AG08396 (cell line): ENCODE results near the gene SFSWAP.
A peak's percentile ranks its signal among the peaks of the same experiment; 100 is the strongest.
"Not testable (repeated sequence)": the region's sequence is repeated elsewhere in the genome, so short reads cannot be mapped to it uniquely, and the experiment has no call there.

Experiments used
- DNase-seq: peaks from one replicate; pipeline ENCODE4 v3.0.0; 2012; ENCODE audit warnings: low spot score, mixed read lengths

Gene SFSWAP

DNA sequence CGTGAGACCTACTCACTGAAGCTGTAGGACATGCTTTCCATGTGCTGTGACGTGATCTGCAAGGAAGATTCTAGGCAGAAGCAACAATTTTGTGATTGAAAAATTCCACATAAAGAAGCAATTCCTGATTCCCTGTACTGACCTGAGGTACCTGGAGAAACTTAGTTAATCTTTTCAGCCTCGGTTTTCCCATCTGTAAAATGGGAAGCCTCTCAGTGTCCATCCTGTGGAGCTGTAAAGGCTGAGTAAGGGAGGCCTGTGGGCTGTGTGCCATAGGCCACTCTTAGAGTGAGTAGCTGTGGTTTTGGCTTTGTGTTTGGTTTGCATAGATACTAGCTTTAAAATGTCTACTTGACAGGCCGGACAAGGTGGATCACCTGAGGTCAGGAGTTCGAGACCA, 50.7 kb downstream of the SFSWAP start:
- no peak for DNase-seq

DNA sequence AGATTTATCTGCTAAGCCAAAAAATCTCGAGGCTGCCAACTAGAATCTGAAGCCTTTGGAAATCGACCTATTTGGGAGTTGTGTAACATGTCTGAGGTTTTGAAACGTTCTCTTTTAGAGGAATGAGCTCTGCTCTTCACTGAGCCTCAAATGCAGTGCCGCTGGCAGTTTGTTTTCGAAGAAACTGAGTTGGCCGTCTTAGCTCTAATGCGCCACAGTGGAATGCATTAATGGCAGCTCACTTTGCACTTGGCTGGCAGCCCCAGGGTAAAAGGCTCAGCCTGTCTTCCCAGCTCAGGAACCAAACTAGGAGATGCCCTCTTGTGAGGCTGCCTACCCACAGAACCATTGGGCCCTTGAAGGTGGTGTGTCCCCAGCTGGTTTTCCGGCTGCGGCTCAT, 53.8 kb downstream of the SFSWAP start:
- no peak for DNase-seq

DNA sequence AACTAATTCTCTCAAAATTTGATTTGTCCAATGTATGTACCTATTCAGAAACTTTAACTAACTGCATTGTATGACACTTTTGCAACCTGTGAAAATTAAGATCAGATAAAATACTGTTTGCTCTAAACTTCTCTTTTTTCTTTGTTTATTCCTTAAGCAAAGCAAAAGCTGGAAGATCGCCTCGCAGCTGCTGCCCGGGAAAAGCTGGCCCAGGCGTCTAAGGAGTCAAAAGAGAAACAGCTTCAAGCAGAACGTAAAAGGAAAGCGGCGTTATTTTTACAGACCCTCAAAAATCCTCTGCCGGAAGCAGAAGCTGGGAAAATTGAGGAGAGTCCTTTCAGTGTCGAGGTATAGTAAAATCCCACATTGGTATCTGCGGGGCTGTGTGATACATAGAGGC, 55.1 kb downstream of the SFSWAP start:
- no peak for DNase-seq

DNA sequence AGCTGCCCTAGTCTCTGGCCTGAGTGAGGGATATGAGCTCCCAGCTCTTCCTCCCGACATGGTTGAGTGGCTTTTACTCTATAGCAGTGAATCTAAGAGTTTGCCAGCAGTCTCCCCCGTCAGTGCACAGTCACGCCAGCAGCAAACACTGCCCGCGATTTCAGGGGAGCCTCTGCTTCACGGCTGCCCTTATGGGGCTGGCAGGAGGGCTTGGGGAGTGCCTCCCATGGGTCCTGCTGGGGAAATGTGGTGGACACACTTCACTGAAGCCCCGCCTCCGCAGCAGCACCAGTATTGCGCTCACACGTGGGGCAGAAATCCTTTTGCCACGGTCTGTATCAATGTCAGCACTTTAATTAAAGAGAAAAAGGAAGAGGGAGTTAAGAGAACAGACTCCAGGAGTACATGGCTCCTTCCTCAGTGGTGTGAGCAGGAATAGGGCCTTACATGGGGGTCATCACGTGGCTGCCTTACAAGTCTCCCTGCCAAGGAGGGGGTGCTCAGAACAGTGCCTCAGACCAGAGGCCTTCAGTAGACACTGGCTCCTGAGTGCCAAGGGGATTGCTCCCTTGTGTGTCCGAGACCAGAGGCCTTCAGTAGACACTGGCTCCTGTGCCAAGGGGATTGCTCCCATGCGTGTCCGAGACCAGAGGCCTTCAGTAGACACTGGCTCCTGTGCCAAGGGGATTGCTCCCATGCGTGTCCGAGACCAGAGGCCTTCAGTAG, 55.7 kb downstream of the SFSWAP start:
- DNase-seq: no peak

DNA sequence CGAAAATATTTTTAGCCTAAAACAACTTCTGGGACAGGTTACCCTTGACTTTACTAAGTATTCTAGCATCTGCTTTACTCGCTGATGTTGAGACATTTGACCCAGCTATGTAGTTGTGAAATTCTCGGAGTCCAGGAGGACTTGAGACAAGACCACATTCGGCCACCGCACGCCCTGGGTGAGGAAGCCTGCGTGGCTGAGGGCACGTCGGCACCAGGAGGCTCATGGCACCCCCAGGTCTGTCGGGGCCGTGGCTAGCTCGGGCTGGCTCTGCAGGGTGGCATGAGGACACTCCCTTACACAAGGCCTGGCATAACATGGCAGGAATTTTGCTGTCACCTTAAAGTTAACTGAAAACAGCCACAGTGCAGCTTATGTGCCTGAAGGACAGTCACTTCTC, 59.2 kb downstream of the SFSWAP start:
- DNase-seq: no peak

DNA sequence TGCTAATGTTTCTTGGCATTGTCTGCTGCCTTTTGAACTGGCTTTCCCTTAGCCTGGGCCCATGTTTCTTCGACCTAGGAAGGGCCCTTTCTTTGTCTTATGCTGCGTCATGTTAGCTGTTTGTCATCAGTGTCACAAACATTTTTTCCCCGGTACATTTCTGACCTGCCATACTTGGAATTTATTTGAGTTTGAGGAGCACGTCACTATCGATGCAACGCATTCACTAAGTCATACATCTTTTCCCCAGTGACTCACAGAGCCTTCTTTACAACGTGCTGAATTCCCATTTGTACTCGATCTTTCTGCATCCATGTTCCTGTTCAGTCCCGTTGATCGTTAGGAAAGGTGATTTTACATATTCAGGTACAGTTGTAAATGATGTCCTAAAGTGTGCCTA, 61.1 kb downstream of the SFSWAP start:
- DNase-seq: no peak

DNA sequence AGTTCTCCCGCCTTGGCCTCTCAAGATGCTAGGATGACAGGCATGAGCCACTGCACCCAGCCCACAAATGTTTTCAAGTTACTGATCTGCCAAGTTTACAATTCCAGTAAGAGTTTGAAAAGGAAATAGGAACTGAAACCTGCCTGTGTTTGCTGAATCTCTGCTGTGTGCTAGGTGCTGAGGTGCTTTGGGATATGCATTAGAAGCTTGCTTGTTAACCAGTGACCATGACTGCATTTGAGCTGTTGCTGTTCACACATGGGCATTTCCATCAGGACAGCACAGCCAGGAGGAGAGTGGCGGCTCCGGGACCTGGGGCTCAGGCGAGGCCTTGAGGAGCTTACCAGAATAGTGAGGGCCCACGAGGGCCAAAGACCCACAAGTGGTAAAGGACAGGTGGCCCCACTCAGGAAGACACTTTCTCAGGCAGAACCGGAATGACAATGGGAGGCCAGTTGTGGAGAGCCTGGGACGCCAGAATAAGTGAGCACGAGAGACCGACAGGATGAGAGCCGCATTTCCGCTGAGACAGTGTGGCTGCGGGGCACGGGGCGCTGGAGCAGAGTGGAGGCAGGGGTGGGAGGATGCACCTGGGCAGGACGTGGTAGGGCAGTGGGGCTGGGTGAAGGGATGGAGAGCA, 62.8 kb downstream of the SFSWAP start:
- no peak for DNase-seq

DNA sequence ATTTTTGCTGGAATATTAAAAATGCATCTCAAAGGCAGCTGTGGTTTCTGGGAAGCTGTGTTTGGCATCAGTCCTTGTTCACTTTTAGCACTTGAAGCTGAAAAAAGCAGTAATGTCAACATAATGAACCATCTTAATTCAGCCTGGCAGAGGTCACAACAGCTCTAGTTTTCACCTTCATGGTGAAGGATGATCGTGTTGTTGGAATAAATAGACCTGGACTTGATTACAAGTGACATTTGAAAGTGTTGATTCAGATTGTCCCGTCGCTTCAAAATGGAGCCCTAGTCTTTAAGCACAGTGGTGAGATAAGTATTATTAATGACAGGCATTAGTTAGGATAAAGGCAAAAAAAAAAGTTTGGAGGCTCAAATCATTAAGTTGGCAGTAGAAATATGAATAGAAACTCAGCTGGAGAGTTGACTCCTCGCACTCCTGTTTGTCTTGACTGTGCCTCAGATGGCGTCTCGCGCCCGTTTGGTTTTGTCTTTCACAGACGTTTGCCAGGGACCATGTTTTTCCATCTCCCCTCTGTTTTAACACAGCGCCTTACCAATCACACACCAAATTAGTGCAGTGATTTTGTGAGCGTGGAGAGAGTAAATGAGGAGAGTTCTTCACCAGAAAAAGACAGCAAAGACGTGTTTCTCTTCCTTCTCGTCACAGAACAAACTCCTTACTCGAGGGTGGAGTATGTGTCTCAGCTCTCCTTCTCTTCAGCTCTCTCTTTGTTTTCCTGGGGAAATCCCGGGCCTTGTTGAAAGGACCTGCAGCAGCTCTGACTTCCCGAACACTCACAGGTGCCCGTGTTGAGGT, 63.9 kb downstream of the SFSWAP start:
- no peak for DNase-seq

DNA sequence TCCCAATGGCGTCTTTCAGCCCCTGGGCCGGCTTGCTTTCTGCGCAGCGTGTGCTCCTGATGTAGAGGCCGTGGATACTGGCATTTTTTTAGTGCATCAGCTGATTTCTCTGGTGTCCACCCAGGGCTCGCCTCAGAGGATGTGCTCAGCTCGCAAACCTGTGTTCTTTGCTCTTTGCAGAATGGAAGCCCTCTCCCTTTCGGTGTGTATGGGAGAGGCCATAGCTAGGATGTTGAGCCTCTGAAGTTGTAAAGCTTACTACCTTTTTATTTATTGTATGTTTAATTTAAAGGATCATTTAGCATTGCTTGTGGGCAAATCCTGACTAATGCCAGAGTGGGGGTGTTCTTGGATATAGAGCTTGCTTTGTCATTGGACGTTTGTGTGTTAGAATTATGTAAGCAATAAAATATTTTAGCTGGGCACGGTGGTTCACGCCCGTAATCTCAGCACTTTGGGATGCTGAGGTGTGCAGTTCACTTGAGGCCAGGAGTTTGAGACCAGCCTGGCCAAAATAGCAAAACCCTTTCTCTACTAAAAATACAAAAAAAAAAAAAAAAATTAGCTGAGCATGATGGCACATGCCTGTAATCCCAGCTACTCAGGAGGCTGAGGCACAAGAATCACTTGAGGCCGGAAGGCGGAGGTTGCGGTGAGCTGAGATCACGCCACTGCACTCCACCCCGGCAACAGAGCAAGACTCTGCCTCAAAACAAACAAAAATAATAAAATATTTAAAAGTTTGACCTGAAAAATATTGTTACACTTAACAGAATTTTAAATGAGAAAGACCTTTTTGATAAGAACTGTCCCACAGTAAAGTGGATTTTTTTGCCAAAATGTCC, 64.7 kb downstream of the SFSWAP start:
- DNase-seq: no peak

DNA sequence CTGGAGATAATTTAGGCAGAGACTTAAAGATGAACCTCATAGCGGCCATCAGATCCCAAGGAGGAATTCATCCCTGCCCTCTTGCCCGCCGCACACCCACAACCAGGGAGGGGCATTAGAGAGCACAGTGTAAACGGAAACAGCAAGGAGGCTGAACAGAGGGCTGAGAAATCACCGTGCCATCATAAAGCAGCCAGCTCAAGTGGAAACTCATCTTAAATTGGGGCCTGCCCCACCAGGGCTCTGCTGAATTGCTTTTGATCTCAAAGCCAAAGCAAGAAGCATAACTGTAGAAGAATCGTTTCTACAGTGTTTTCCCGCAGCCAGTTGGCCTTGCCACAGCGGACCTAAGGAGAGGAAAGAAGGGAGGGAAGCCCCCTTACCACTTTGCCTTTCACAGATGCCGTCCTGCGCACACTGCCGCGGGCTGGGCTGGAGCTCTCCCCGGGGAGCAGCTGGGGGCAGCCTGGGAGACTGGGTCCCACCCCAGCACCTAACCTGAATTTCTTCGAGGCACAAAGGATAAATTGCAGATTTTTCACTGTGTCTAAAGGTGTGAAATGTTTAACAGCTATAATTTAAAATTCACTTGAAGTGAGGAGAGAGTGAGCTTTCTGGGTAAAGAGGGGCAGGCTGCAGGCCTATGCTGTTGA, 65.5 kb downstream of the SFSWAP start:
- no peak for DNase-seq

DNA sequence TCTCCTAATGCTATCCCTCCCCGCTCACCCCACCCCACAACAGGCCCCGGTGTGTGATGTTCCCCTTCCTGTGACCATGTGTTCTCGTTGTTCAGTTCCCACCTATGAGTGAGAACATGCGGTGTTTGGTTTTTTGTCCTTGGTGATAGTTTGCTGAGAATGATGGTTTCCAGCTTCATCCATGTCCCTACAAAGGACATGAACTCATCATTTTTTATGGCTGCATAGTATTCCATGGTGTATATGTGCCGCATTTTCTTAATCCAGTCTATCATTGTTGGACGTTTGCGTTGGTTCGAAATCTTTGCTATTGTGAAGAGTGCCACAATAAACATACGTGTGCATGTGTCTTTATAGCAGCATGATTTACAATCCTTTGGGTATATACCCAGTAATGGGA, 66.4 kb downstream of the SFSWAP start:
- DNase-seq: not testable (repeated sequence)

DNA sequence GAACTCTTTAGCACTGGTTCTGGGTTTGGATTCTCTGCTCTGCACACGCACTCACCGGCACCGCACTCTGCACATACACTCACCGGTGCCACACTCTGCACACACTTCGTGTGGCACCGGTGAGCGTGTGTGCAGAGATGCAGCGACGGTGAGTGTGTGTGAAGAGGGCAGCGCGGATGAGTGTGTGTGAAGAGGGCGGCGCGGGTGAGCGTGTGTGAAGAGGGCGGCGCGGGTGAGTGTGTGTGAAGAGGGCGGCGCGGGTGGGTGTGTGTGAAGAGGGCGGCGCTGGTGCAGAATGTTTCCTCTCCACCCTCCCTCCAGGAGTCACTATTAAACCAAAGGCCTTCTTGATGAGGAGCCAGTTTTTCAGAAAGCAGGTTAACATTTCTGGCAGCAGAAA, 68.1 kb downstream of the SFSWAP start:
- DNase-seq: no peak

DNA sequence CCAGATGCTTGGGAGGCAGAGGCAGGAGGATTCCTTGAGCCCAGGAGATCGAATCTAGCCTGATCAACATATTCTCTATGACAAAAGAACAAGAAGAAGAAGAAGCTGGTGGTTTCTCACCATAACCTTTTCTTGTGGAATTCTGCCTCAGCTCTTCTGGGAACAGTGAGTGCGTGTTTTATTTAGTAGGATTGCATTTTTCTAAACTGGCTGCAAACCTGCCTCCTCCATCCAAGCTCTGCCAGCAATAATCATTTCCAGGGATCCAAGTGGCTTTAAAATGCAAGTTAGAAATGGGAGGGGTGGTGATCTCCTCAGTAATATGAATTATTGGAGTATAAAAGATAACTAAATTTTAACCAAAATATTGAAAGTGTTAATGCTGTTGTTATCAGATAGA, 71.2 kb downstream of the SFSWAP start:
- no peak for DNase-seq

DNA sequence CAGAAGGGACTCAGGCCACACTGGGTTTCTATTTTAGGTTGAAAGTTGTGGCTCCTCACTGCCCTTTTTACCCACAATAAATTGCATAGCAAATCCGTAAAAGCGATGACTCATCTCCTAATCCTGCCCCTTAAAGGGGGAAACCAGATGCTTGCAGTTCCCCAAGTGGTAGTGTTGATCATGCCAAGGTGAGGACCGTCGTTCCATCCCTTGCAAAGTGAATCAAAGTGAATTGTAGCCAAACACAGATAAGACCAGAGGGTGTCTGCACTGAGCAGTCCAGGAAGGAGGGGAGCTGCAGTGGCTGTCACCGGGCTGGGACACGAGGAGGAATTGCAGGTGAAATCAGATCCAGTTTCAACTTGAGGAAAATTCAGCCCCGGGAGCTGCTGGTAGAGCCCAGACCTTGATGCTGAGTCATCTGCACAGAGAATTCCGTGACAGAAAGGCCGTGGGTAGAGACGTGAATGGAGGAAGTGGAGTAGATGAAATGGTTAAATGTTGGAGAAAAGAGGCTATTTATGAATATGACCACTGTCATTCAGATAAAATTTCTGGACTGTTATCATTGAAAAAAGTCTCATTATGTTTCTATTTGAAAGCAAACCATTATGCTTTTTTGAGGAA, 73.1 kb downstream of the SFSWAP start:
- peak; percentile 74 for DNase-seq

DNA sequence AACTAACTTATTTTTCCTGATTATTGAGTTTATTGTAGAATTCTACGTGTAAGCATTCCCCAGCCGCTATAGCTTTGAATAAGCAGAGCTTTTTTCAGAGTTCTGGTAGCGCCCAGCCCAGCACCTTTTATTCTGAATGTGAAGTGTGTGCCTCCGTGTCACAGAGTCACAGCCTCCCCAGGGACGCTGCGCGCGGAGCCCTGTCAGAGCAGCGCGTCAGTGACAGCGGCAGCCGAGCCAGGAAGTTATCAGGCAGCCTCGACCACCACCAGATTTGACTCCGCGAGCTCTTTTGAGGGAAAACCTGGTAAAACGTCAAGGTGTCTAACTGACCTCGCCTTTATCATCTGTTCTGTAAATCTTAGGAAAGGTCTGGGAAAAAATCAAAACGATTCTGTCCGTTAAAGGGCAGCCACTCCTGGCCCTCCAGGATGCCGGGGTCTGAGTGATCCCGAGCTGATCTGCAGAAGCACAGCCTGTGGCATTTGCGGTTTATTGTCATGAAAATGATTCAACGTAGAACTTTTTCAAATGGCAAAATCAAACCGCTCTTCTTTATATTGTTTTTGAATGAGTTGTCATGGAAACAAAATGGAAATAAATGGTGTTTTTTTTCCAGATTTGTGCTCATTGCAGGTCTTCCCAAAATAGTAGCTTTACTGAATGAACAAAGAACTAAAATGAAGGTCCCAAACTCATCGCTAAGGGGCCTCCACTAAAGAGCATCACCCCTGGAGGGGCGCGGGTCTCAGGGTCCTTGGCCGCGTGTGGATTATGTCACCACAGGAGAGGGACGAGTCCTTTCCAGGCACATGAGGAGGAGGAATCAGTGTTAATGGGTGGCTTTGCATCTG, 74.2 kb downstream of the SFSWAP start:
- DNase-seq: no peak

DNA sequence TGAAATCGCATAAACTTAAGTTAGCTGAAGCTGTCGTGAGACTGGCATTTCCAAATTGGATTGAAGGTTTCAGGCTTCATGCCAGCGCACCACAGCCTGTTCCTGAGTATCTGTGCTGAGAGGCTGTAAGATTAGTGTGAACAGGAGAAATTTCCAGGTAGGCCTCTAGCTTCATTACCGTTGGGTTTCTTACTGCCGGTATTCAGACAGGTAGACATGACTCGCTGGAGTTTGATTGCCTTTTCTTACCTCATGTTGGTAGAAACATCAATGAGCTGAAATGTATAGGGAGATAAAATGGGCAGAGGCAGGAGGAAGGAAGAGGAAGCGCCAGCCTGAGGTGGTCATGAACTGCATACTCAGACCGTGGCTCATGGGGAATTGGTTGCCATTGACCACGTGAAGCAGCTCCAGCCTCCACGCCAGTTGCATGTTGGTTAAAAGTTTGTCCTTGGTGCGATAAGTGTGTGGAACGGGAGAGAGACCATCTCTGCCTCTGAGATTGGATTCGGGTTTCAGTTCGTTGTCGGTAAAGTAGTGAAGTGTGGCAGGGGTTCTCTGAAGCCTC, 75.0 kb downstream of the SFSWAP start:
- DNase-seq: no peak

DNA sequence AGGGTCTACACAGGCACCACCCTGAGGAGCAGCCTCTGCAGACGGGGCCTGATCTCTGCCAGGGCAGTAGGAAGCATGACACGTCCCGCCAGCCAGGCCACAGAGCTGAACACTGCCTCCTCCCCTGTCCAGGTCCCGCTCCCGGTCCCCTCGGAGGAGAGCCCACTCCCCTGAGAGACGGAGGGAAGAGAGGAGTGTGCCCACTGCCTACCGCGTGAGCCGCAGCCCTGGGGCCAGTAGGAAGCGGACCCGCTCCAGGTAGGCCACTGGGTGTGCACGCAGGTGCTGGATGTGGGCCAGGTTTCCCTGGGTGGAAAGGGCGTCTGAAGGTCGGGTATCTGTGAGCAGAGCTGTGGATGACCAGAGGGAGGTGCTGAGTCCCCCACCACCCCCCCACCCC, 75.4 kb downstream of the SFSWAP start:
- no peak for DNase-seq

DNA sequence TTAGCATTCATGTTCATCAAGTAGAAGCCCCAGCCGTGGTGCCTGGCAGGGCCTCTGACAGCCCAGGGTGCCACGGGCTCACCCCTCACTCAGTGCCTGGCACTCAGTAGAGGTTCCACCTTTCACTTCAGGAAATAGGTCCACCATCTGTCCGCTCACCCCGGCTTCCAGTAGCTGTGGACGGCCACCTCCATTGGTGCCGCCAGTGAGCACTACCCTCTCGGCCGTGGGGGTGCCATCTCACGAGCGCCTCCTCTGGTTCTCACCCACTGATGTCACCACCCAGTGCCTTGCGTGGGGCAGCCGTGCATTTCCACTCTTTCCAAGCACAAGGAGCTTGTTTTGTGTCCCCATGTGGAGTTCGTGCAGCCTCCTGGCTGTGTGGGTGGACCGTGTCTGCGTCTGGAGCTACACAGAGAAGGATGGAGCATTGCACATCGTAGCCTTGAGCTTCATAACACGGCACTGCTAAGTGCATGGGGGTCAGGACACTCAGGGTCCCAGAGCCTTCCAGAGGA, 76.3 kb downstream of the SFSWAP start:
- DNase-seq: no peak

DNA sequence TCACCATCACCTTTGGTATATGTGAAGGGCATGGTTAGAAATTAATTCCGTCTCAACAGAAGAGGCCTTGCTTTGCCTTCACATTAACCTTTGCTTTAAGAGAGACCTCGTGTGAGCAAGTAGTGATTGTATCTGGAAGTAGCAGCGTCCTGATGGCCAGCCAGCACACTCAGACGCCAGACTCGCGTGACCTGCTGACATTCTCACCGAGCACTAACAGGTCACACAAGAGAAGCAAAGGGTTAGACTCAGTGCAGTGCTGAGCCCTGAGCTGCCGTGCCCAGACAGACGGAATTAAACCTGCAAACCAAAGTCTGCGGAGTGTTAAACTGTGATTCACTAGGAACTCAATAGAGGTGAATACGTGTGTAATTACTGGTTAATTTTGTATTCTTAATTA, 77.2 kb downstream of the SFSWAP start:
- DNase-seq: no peak

DNA sequence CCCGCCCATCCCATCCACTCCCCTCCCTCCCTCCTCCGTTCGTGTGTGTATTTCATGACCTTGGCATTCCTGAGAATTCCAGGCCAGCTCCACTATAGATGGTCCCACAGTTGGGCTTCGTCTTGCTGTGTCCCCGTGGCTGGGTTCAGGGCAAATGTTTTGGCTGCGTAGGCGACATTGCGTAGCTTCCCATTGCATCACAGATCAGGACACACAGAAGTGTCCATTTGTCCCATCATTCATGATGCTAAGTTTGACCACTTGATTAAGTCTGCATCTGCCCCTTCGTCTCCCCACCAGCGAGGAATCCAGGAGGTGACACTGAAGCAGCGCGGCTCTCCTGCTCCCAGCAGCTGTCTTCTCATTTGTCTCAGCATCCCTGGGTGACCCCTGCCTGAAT, 78.7 kb downstream of the SFSWAP start:
- no peak for DNase-seq
